Progenitor cell of endocrine pancreas (in vitro differentiated cells): ENCODE results near the gene TRIM2. TPM values are rescaled to one million over a fixed set of nuclear protein-coding genes. Genes with fewer than 3 reads are reported as not detected.

ENCODE experiments used
- DNase-seq: peaks from one replicate; pipeline ENCODE4 v3.0.0; 2021; ENCODE audit warnings: low spot score; ENCODE audit not compliant: unreplicated experiment
- H3K27ac Mint-ChIP-seq: 2 replicates; pipeline ENCODE4 v1.8.0; 2021; ENCODE audit warnings: mild to moderate bottlenecking, moderate library complexity, mixed read lengths
- H3K27me3 Mint-ChIP-seq: 2 replicates; pipeline ENCODE4 v1.8.0; 2021; ENCODE audit warnings: mixed read lengths
- H3K36me3 Mint-ChIP-seq: 2 replicates; pipeline ENCODE4 v1.8.0; 2022; ENCODE audit warnings: mixed read lengths; ENCODE audit not compliant: insufficient read depth
- H3K4me1 Mint-ChIP-seq: 2 replicates; pipeline ENCODE4 v1.8.0; 2021; ENCODE audit warnings: low read depth, mixed read lengths
- H3K4me3 Mint-ChIP-seq: 2 replicates; pipeline ENCODE4 v1.8.0; 2021; ENCODE audit warnings: low read depth, mild to moderate bottlenecking, moderate library complexity, mixed read lengths
- H3K9me3 Mint-ChIP-seq: 2 replicates; pipeline ENCODE4 v1.8.0; 2021; ENCODE audit warnings: low read depth, mixed read lengths
- total RNA-seq: library from RNA; stranded (reverse); gene quantifications from 2 replicates; pipeline ENCODE4 v1.2.1, GENCODE V29; 2021
- TF ChIP-seq, protein P1 (sequence below): fragments of 200-600 bp; sonication (generic); IDR thresholded peaks from one replicate; pipeline ENCODE4 v1.5.0; 2021; ENCODE audit warnings: antibody characterized with exemption, mild to moderate bottlenecking; ENCODE audit not compliant: unreplicated experiment

The TRIM2 gene
- total RNA-seq, 1 donor from 2014 or later, result 59.6 TPM

DNA sequence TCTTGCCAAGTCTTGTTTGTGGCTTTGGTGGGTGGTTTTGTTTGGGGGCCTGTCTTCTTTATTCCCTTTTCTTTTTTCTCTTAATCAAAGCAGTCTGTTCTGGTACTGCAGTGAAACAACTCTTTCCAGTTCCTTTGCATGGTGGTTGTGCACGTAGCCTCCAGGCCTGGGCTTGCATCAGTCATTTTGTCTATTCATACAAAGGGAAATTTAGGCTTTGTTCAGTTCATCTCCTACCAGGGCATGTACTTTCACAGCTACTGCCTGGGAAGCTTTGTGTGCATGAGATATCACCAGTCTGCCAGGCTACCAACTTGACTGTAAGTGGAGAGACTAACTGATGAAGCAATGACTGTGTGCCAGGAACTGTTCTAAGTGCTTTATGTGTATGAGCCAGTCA, 8.5 kb downstream of the TRIM2 start:
- Mint-ChIP-seq H3K27ac (no peak overlapping the region), H3K4me3 (no peak overlapping the region), H3K27me3 (no peaks in the 10 kb centered on the region), H3K9me3 (no peaks in the 10 kb centered on the region), H3K36me3 (peaks cover 6% of the 10 kb centered on the region), H3K4me1 (peaks cover 17% of the 10 kb centered on the region)
- DNase-seq, result no peak
- TF ChIP-seq, protein P1, sequence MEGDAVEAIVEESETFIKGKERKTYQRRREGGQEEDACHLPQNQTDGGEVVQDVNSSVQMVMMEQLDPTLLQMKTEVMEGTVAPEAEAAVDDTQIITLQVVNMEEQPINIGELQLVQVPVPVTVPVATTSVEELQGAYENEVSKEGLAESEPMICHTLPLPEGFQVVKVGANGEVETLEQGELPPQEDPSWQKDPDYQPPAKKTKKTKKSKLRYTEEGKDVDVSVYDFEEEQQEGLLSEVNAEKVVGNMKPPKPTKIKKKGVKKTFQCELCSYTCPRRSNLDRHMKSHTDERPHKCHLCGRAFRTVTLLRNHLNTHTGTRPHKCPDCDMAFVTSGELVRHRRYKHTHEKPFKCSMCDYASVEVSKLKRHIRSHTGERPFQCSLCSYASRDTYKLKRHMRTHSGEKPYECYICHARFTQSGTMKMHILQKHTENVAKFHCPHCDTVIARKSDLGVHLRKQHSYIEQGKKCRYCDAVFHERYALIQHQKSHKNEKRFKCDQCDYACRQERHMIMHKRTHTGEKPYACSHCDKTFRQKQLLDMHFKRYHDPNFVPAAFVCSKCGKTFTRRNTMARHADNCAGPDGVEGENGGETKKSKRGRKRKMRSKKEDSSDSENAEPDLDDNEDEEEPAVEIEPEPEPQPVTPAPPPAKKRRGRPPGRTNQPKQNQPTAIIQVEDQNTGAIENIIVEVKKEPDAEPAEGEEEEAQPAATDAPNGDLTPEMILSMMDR, result no peak

DNA sequence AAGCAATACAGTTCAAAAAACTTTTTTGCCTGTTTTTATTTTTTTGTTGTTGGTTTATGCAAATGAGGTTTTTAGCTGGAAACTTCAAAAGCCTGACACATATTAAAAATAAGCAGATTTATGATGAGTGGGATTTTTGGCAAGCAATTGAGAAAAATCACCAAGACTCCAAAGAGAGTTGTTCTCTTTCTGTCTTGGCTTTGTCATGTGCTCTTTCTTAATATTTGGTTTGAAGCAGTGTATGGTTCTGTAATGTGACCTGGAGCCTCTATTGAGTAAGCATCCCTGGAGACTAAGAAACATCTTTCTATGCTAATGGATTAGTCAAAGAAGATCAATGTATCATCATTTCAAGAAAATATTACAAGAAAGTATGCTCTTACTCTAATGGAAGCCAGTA, 11.7 kb downstream of the TRIM2 start:
- Mint-ChIP-seq H3K27me3 (no peaks in the 10 kb centered on the region), H3K4me1 (peaks cover 18% of the 10 kb centered on the region), H3K27ac (no peak overlapping the region), H3K9me3 (no peaks in the 10 kb centered on the region), H3K36me3 (peaks cover 6% of the 10 kb centered on the region), H3K4me3 (no peak overlapping the region)
- TF ChIP-seq, protein P1, result no peak
- no peak for DNase-seq

GRCh38 chr4:153216546-153216945, 12.3 kb downstream of the TRIM2 start:
- Mint-ChIP-seq H3K27me3 (no peaks in the 10 kb centered on the region), H3K36me3 (peaks cover 6% of the 10 kb centered on the region), H3K4me3 (no peak overlapping the region), H3K27ac (no peak overlapping the region), H3K4me1 (peaks cover 22% of the 10 kb centered on the region), H3K9me3 (no peaks in the 10 kb centered on the region)
- no peak for DNase-seq
- TF ChIP-seq, protein P1, result no peak

DNA sequence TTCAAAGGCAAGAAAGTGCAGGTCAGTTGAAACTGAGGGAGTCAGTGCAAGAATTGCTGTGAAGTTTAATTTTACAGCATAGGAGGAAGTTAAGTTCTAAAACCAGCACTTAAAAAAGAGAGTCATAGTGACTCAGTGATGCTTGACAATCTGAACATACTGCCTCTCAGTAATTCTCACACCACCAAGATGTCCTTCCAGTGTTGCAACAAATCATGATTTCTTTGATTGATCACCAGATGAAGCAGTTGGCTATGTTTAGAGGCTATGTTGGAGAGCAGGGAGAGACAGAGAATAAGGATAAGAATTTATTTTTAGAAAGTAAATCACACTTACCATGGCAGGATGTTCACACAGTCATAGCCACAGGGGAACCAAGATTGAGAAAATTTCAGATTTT, 13.2 kb downstream of the TRIM2 start:
- H3K4me3 Mint-ChIP-seq, result no peak overlapping the region
- no peaks in the 10 kb centered on the region for H3K9me3 Mint-ChIP-seq
- TF ChIP-seq, protein P1, result no peak
- no peaks in the 10 kb centered on the region for H3K27me3 Mint-ChIP-seq
- H3K36me3 Mint-ChIP-seq, result peaks cover 3% of the 10 kb centered on the region
- H3K4me1 Mint-ChIP-seq, result peaks cover 24% of the 10 kb centered on the region
- no peak for DNase-seq
- no peak overlapping the region for H3K27ac Mint-ChIP-seq

DNA sequence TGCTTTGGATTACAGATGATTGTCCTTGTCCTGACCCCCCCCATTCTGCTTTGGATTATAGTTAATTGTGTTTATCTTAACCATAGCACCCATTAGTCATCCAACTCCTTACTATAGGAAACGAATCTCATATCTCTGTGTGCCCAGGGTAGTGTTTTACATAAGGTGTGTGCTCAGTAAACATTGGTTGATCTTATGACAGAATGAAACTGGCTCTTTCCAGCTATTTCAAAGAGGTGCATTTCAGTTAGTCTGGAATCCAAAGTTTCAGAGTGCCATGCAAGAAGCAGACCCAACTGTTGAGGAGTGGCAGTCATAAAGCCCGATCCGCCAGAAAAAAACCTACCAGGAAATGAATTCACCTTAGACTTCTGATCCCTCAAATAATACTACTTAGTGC, 14.7 kb downstream of the TRIM2 start:
- Mint-ChIP-seq H3K4me1 (peaks cover 31% of the 10 kb centered on the region), H3K36me3 (peaks cover 3% of the 10 kb centered on the region), H3K27ac (no peak overlapping the region), H3K4me3 (no peak overlapping the region), H3K9me3 (no peaks in the 10 kb centered on the region), H3K27me3 (no peaks in the 10 kb centered on the region)
- TF ChIP-seq, protein P1, result no peak
- DNase-seq, result no peak
